ENCODE results near the gene HCN2.
A peak's percentile ranks its signal among the peaks of the same experiment; 100 is the strongest.

HCN2 gene

DNA sequence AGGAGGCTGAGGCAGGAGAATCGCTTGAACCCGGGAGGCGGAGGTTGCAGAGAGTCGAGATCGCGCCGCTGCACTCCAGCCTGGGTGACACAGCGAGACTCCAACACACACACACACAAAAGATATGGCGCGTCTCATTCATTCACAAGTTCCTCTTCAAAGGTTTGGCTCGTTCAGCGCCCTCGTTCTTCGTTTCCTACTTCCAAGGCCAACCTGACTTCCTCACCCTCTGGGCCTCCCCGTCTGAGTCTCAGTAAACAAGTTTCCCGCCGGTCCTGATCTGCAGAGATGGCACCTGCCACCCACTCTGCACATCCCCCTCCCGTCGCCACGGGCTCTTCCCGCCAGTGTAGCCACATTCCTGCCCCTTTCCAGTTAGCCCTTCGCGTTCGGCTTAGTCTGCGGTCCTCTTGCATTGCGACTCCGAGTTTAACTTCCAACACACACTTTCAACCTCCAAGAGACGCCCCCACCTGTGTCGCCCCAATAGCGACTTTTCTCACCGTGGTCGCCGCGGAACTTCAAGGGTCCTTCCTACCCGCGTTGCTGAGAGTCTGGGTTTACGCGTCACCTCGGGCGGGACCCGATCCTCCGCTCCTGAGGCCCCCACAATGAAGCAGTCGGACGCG, 18.6 kb upstream of the HCN2 start:
- FAIRE-seq (peak; percentile 56), DNase-seq (ENCODE audit: extremely low spot score, insufficient read length, low read depth) (no peak)

DNA sequence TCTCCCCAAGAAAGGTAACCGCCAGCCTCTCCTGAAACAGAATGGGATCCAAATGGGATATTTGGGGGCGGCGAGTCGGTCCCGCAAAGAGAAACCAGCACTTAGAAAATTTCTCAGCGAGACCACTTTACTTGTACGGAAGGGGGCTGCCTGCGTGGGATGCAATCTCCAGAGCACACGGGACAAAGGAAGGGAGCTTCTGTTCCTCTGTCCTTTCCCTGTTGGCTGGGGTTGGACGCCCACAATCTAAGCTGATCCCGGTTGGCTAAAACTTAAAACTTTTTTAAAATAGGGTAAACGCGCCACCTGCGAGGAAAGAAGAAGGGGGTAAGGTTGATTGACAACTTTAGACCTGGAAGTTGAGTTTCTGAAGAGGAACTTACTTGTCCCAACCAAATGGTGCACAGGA, 18.1 kb upstream of the HCN2 start:
- FAIRE-seq (peak; percentile 76), DNase-seq (ENCODE audit: extremely low spot score, insufficient read length, low read depth) (no peak)

DNA sequence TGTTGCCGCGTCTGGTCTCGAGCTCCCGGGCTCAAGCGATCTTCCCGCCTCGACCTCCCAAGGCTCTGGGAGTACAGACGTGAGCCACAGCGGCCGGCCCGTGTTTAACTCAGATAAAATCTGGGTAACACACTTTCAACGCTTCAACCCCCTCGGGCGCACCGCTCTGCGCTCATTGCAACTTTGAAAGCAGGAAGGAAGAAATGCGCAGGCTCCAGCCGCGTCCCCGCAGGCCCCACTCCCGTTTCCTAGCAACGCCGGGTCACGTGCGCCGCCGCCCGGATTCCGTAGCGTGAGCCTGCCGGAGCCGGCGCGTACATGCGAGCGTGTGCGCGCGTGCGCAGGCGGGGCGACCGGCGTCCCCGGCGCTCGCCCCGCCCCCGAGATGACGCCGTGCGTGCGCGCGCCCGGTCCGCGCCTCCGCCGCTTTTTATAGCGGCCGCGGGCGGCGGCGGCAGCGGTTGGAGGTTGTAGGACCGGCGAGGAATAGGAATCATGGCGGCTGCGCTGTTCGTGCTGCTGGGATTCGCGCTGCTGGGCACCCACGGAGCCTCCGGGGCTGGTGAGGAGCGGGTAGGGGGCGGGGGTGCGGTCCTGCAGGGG, 17.4 kb upstream of the HCN2 start, which contains the start of gene BSG:
Gene BSG (plus strand): TSS at position 457 of the 603 bp plus-strand sequence. CDS start 39 bp downstream, at position 496.
- FAIRE-seq (peak; percentile 97), DNase-seq (ENCODE audit: extremely low spot score, insufficient read length, low read depth) (peak; percentile 97)

DNA sequence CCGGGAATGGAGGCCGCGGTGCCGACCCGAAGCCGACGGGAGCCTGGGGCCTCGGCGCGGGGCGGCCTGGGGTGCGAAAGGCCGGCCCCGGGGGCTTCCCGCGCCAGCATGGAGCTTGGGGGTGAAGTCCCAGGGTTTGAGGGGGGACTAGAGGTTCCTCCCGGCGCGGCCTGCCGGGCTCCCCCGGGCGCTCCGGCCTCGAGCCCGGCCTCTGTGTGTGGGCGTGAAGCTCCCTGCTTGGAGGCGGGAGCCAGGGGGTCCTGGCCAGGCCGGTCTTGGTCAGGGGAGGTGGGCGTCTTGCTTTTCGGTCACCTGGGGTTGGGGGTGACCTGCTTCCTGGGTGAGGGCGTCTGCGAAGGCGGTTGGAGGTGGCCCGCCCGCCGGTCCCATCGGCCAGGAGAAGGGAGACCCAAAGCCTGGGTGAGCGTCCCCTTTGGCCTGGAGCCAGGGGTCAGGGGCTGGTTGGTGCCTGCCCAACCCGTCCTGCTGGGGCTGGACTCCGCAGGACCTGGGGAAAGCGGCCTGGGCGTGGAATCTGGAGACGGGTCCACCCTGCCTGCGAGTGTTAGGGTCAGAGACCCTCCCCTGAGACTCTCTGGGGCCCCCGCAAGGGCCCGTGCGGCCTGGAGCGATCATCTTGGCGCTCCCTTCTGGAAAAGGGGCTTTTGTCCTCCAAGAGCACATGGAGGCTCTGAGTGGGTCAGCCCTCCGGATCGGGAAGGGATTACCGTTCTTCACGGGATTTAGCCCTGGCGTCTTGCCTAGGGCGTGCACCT, 16.8 kb upstream of the HCN2 start:
- no peak for DNase-seq (ENCODE audit: extremely low spot score, insufficient read length, low read depth)
- peak; percentile 15 for FAIRE-seq

DNA sequence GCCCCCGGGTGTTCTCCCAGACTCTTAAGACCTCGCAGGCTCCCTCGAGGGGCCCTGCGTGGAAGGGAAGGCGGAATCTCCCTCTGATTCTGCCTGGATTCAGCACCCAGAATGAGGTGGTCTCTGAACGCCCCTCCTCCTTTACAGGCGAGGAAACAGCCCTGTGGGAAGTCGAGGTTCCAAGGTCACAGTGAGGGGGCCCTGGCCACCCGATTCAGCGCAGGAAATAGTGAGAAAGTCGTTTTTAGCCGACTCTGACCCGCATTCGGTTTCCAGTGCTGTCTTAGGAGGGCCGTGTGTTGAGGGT, 16.2 kb upstream of the HCN2 start:
- FAIRE-seq (peak; percentile 48), DNase-seq (ENCODE audit: extremely low spot score, insufficient read length, low read depth) (no peak)

DNA sequence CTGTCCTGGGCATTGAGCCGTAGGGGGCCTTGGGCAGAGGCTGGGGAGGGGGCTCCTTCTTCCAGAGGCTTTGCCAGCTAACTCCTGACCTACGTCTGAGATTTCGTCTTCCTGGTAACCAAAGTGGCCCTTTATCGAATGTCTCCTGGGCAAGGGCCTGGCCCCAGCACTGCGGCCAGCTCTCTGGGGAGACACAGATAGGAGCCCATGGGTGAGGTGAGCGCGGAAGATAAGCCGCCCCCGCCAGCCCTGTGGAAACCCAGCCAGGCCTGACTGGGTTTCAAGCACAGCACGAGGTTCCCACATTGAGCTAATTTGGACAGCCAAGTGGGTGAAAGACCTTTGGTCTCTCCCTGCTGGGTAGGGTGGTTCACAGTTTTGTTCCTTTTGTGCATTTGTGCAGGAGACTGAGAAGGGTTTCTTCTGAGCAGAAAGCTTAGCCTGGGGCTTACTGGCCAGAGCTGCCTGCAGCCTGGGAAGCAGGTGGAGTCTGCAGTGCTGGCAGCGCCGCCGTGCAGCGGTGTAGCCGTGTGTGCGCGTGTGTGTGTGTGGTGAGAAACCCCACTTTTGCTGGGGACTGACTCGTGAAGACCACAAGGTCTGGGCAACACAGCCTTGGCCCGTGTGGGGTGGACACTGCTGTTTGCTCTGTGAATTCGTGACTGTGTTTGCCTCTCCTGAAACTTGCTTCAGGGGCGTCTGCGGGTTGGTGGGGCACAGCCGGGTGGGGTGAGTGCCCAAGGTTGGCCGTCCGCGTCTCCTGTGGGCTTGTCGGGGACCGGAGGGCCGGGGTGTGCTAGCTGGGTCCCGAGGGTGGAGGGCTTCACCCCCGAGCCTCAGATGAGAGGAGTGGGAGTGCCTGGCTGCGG, 14.8 kb upstream of the HCN2 start:
- DNase-seq (ENCODE audit: extremely low spot score, insufficient read length, low read depth) = no peak

DNA sequence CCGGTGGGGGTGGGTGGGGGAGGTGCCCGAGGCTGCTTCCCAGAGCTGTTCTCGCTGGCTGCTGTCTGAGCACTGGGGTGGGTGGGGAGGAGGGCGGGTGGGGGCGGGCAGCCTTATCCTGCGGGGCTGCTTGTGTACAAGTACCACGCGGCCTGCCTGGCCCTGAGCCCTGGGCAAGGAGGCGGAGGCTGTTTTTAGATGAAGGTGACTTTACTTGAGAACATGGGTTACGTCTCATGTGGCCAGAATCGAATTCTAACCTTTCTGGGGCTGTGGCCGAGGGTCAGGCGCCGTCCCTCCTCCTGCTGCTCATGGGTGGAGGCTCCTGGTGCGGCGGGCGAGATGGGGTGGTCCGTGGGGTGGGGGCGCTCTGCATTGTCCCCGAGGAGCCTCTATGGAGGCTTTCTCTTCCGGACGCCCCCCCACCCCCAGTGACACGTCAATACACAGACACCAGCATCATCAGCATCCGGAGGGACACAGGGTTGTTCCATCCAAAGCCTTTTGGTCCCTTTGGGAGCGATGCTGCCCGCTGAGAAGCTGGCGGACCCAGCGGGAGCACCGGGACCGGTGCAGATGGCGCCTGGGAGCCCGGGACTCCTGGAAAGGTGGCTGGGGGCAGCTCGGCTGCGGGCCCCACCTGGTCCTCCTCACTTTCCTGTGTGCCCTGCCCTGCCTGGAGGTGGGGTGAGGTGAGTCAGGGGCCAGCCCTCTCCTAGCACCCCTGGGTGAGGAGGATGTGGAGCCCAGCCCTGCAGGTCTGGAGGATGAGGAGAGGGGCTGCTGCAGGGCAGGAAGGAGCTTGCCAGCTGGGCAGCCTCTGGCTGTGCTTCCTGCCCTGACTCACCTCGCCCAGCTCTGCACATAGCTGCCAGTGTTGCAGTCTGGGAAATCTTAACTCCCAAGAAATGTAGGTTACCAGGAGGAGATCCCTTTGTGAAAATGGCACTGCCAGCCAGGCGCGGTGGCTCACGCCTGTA, 13.9 kb upstream of the HCN2 start:
- FAIRE-seq = no peak
- DNase-seq (ENCODE audit: extremely low spot score, insufficient read length, low read depth) = no peak

More for the DNA sequence above, 14.8 kb upstream of the HCN2 start:
- peak; percentile 93 for FAIRE-seq

DNA sequence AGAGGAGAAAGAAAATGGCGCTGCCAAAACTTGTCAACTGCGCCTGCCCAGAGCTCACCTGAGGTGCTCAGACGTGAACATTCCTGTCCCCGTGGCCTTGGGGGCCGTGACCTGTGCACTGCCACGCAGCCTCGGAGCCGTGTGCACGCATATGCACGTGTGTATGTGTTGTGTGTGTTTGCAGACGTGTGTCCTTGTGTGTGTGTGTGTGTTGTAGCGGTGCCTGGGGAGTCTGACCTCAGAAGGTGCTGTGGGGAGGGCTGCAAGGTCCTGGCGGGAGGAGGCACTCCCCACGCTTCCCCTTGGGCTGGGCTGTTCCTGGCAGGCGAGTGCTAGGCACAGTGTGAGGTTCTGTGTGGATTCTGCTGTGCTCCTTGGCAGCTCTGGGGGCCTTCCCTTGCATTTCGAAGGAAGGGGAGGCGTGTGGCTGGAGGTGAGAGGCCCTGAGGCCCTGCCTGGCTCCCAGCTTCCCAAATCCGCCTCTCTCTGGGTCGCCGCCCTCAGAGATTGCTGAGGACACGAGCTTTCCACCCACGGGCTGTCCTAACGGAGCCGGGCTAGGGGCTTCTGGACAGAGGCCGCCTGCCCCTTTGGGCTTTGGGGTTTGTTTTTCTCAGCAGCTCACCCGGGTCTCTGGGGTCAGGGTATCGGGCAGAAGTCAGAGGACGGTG, 12.8 kb upstream of the HCN2 start:
- FAIRE-seq (no peak), DNase-seq (ENCODE audit: extremely low spot score, insufficient read length, low read depth) (no peak)

DNA sequence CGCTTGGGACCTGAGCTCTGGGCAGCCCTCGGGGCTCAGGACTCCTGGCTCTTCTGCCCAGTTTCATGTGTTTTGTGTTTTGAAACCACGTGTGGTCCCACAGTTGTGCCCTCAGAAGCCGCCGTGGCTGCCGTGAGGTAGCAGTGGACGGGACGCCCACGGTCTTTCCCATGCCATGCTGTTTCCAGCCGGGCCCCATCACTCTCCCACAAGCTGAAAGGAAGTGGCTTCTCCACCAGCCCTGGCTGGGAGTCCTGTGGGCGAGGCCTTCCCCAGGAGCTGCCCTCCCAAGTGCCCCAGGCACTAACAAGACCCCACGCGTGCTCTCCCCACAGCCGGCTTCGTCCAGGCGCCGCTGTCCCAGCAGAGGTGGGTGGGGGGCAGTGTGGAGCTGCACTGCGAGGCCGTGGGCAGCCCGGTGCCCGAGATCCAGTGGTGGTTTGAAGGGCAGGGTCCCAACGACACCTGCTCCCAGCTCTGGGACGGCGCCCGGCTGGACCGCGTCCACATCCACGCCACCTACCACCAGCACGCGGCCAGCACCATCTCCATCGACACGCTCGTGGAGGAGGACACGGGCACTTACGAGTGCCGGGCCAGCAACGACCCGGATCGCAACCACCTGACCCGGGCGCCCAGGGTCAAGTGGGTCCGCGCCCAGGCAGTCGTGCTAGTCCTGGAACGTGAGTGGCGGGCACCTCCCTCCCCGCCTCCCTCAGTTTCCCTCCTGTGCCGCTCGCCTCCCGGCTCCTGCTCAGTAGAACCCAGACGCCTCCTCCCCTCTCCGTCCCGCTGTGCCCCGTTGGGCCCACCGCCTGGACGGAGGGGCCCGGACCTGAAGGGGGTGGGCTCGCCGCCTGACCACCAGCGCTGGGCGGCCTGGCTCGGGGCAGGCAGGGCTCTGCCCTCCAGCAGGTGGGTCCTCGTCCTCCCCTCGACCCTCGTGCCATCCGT, 12.0 kb upstream of the HCN2 start:
- FAIRE-seq = no peak
- DNase-seq (ENCODE audit: extremely low spot score, insufficient read length, low read depth) = no peak

DNA sequence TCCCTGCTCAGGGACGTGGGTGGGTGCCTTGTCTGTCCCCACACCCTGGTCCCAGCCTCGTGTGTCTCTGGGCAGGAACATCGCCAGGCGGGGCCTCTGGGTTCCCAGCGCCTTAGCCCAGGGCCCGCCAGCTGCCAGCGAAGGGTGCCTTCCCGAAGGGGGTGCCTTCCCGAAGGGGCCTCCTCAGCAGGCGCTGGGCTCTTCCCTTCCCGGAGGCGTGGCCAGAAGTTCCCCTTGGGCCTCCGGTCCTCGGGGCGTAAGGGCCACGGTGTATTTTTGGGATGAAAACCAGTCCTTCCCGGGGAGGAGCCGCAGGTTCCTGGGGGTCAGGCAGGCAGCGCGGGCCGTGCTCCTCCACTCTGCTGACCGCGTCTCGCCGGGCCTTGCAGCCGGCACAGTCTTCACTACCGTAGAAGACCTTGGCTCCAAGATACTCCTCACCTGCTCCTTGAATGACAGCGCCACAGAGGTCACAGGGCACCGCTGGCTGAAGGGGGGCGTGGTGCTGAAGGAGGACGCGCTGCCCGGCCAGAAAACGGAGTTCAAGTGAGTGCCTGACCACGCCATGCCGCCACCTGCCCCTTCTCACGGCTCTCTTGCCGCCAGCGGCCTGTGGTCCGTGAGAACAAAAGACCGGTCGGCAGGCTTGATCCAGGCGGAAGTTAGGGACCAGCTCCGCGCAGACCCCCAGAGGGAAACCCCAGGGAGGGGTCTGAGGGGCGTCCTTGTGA, 10.4 kb upstream of the HCN2 start:
- DNase-seq (ENCODE audit: extremely low spot score, insufficient read length, low read depth) = no peak
- FAIRE-seq = no peak

DNA sequence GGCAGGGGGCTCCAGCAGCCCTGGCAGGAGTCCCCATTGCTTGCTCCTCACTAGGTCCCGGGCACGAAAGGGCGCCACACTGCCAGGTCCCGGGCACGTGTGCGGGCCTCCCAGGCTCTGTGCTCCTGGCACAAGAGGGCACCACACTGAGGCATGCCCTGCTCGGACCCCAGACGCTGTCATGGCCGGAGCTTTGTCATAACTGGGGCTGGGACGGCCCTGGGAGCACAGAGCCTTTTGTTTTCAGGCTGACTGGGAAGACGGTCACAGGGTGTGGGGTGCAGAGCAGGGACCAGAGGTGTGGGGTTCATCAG, 9.9 kb upstream of the HCN2 start:
- no peak for FAIRE-seq
- DNase-seq (ENCODE audit: extremely low spot score, insufficient read length, low read depth) = no peak

DNA sequence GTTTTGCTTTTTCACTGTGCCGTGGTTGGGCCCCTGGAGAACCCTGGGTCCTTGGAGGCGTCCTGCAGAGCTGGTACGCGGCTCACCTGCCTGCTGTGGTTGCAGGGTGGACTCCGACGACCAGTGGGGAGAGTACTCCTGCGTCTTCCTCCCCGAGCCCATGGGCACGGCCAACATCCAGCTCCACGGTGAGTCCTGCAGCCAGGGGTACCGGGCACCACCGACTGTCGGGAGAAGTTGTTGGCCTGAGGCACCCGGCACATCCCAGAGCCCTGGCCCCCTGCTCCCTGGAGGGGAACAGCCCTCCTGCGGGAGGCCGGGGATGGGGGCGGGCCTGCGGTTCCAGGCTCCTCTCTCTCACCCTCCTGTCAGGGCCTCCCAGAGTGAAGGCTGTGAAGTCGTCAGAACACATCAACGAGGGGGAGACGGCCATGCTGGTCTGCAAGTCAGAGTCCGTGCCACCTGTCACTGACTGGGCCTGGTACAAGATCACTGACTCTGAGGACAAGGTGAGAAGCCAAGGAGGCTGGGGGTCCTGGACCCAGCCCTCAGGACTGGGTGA, 9.3 kb upstream of the HCN2 start:
- FAIRE-seq = no peak

DNA sequence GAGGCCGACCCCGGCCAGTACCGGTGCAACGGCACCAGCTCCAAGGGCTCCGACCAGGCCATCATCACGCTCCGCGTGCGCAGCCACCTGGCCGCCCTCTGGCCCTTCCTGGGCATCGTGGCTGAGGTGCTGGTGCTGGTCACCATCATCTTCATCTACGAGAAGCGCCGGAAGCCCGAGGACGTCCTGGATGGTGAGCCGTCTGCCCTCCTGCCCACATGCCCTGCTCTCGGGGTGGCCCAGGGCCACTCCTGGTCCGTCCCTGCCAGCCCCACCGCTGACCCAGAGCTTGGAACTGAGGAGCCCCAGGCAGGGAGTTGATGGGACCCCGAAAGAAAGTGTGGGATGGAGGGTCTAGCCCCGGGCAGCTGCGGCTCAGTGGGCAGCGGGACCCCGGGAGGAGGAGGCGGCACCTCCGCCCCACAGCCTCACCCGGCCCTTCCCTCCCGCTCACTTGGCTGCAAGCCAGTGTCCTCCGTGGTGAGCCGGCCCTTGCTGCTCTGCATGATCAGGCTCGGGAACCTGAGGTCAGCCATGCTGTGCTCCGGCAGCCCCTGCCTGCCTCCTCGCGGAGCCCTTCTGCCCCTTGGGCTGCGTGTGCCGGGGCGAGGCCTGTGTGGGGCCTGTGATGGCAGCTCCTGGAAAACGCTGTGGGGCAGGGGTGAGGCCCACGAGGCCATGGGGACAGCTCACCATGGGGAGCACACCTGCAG, 8.1 kb upstream of the HCN2 start:
- DNase-seq (ENCODE audit: extremely low spot score, insufficient read length, low read depth) (no peak), FAIRE-seq (no peak)

More for the DNA sequence above, 9.3 kb upstream of the HCN2 start:
- DNase-seq (ENCODE audit: extremely low spot score, insufficient read length, low read depth) = no peak

DNA sequence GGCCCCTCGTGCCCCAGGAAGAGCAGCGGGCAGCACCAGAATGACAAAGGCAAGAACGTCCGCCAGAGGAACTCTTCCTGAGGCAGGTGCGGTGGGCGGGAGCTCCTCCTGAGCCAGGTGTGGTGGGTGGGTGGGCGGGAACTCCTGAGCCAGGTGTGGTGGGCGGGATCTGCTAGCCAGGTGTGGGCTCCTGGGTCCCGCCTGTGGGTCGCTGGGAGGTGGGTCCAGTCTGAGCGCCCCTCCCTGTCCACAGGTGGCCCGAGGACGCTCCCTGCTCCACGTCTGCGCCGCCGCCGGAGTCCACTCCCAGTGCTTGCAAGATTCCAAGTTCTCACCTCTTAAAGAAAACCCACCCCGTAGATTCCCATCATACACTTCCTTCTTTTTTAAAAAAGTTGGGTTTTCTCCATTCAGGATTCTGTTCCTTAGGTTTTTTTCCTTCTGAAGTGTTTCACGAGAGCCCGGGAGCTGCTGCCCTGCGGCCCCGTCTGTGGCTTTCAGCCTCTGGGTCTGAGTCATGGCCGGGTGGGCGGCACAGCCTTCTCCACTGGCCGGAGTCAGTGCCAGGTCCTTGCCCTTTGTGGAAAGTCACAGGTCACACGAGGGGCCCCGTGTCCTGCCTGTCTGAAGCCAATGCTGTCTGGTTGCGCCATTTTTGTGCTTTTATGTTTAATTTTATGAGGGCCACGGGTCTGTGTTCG, 7.0 kb upstream of the HCN2 start:
- DNase-seq (ENCODE audit: extremely low spot score, insufficient read length, low read depth) (no peak), FAIRE-seq (no peak)

DNA sequence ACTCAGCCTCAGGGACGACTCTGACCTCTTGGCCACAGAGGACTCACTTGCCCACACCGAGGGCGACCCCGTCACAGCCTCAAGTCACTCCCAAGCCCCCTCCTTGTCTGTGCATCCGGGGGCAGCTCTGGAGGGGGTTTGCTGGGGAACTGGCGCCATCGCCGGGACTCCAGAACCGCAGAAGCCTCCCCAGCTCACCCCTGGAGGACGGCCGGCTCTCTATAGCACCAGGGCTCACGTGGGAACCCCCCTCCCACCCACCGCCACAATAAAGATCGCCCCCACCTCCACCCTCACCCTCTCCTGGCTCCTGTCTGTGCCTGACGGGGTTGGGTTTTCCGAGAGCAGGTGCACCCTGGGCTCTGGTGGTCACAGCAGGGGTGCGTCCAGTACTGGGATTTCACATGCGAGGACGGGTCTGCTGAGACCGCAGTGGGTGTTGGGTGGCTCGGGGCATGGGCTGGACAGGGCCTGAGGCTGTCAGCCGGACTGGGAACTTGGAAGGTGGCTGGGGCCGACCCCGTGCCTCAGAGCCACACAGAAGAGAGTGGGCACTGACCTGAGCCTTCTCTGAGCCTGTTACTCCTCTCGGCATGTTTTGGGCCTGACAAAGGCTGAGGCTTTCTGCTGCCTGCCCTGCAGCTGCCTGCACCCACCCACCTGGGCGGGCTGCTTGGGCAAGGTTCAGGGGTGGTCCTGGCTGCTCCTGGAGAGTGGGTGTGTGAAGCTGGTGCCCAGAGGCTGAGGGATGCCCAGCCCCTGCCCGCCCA, 6.3 kb upstream of the HCN2 start:
- no peak for FAIRE-seq
- no peak for DNase-seq (ENCODE audit: extremely low spot score, insufficient read length, low read depth)
